Neural cell (in vitro differentiated cells): ENCODE data around the gene DNAJC28. TPM values are rescaled to one million over a fixed set of nuclear protein-coding genes. Genes with fewer than 3 reads are reported as not detected.
"Not testable (repeated sequence)": the region's sequence is repeated elsewhere in the genome, so short reads cannot be mapped to it uniquely, and the experiment has no call there.

Experiments
- H2AFZ ChIP-seq: fragments of 200-600, 300-800 bp; sonication (generic), shearing (Covaris generic); 2 replicates; pipeline ENCODE4 v1.6.0; 2014; ENCODE audit warnings: low read depth, mild to moderate bottlenecking, antibody characterized with exemption, low read length, moderate library complexity
- H3F3A ChIP-seq: fragments of 200-600 bp; shearing (Covaris generic); 2 replicates; pipeline ENCODE4 v1.6.1; 2016; ENCODE audit warnings: mild to moderate bottlenecking, moderate library complexity, mixed read lengths, antibody characterized with exemption, low read length; ENCODE audit not compliant: insufficient read depth, poor library complexity, severe bottlenecking
- H3K27ac ChIP-seq: fragments of 200-600, 300-800 bp; sonication (generic), shearing (Covaris generic); 2 replicates; pipeline ENCODE4 v1.5.1; 2014; ENCODE audit warnings: mild to moderate bottlenecking, low read length, moderate library complexity
- H3K27me3 ChIP-seq: fragments of 300-800, 200-600 bp; sonication (generic), shearing (Covaris generic); 2 replicates; pipeline ENCODE4 v1.6.0; 2014; ENCODE audit warnings: mild to moderate bottlenecking, low read depth, low read length, moderate library complexity; ENCODE audit not compliant: insufficient read depth
- H3K36me3 ChIP-seq: fragments of 300-800, 200-600 bp; sonication (generic), shearing (Covaris generic); 2 replicates; pipeline ENCODE4 v1.5.1; 2014; ENCODE audit warnings: mild to moderate bottlenecking, antibody characterized with exemption, low read length, moderate library complexity; ENCODE audit not compliant: insufficient read depth
- H3K4me2 ChIP-seq: fragments of 300-800, 200-600 bp; sonication (generic), shearing (Covaris generic); 2 replicates; pipeline ENCODE4 v1.6.0; 2014; ENCODE audit warnings: mild to moderate bottlenecking, low read length
- H3K4me3 ChIP-seq: fragments of 300-800, 200-600 bp; sonication (generic), shearing (Covaris generic); 2 replicates; pipeline ENCODE4 v1.5.1; 2014; ENCODE audit warnings: mild to moderate bottlenecking, low read length, moderate library complexity
- H3K79me2 ChIP-seq: fragments of 200-600 bp; shearing (Covaris generic); replicated peaks from 2 replicates; pipeline ENCODE4 v1.6.0; 2014; ENCODE audit warnings: mild to moderate bottlenecking, low read length, moderate library complexity; ENCODE audit not compliant: insufficient read depth
- H3K9ac ChIP-seq: fragments of 300-800, 200-600 bp; sonication (generic), shearing (Covaris generic); 2 replicates; pipeline ENCODE4 v1.6.1; 2016; ENCODE audit warnings: mild to moderate bottlenecking, low read length, mixed read lengths
- H3K9me2 ChIP-seq: fragments of 200-600 bp; shearing (Covaris generic); 2 replicates; pipeline ENCODE4 v1.6.1; 2016; ENCODE audit warnings: mild to moderate bottlenecking, low read length, mixed read lengths; ENCODE audit not compliant: insufficient read depth
- H3K9me3 ChIP-seq: fragments of 200-600, 300-800 bp; sonication (generic), shearing (Covaris generic); 2 replicates; pipeline ENCODE4 v1.6.1; 2016; ENCODE audit warnings: mild to moderate bottlenecking, mixed run types, low read length, moderate library complexity, mixed read lengths
- H4K20me1 ChIP-seq: fragments of 200-600 bp; shearing (Covaris generic); 2 replicates; pipeline ENCODE4 v1.6.1; 2016; ENCODE audit warnings: mild to moderate bottlenecking, mixed run types; ENCODE audit not compliant: insufficient read depth
- EP300 ChIP-seq: fragments of 450-650 bp; conservative IDR thresholded peaks from 2 replicates; pipeline ENCODE4 v1.6.1; 2014; ENCODE audit warnings: antibody characterized with exemption, mild to moderate bottlenecking, moderate library complexity; ENCODE audit not compliant: poor library complexity, severe bottlenecking
- EZH2 ChIP-seq: fragments of 200-600, 300-800 bp; shearing (Covaris generic), sonication (generic); IDR thresholded peaks from 2 replicates; pipeline ENCODE4 v1.6.1; 2014; ENCODE audit warnings: antibody characterized with exemption, low read length, borderline replicate concordance, mild to moderate bottlenecking; ENCODE audit not compliant: insufficient read depth, poor library complexity, severe bottlenecking
- MXI1 ChIP-seq: fragments of 450-650 bp; conservative IDR thresholded peaks from 2 replicates; pipeline ENCODE4 v1.6.1; 2014; ENCODE audit warnings: antibody characterized with exemption, mild to moderate bottlenecking; ENCODE audit not compliant: poor library complexity, severe bottlenecking
- POLR2AphosphoS5 ChIP-seq: IDR thresholded peaks from 2 replicates; pipeline ENCODE4 v1.6.1; 2012
- RAD21 ChIP-seq: fragments of 450-650 bp; conservative IDR thresholded peaks from 2 replicates; pipeline ENCODE4 v1.6.1; 2014; ENCODE audit warnings: antibody characterized with exemption, mild to moderate bottlenecking, moderate library complexity
- SMC3 ChIP-seq: fragments of 450-650 bp; conservative IDR thresholded peaks from 2 replicates; pipeline ENCODE4 v1.6.1; 2014; ENCODE audit warnings: antibody characterized with exemption, mild to moderate bottlenecking, moderate library complexity; ENCODE audit not compliant: poor library complexity
- TAF1 ChIP-seq: IDR thresholded peaks from 2 replicates; pipeline ENCODE4 v1.6.1; 2012; ENCODE audit warnings: low read depth
- polyA plus RNA-seq: library from polyadenylated mRNA; depleted of rRNA; stranded (reverse); fragments of >200 nt; gene quantifications from 2 replicates; pipeline ENCODE4 v1.2.3, GENCODE V29; 2014
- TF ChIP-seq, protein P1 (sequence below): fragments of 450-650 bp; IDR thresholded peaks from 2 replicates; pipeline ENCODE4 v1.5.1; 2014; ENCODE audit warnings: antibody characterized with exemption, mild to moderate bottlenecking, moderate library complexity; ENCODE audit not compliant: poor library complexity, severe bottlenecking
- TF ChIP-seq, protein P2 (sequence below): IDR thresholded peaks from 2 replicates; pipeline ENCODE4 v1.6.1; 2012; ENCODE audit warnings: borderline replicate concordance

The DNAJC28 gene
- polyA plus RNA-seq, 1 donor from 2014 or later: 5.5 TPM

DNA sequence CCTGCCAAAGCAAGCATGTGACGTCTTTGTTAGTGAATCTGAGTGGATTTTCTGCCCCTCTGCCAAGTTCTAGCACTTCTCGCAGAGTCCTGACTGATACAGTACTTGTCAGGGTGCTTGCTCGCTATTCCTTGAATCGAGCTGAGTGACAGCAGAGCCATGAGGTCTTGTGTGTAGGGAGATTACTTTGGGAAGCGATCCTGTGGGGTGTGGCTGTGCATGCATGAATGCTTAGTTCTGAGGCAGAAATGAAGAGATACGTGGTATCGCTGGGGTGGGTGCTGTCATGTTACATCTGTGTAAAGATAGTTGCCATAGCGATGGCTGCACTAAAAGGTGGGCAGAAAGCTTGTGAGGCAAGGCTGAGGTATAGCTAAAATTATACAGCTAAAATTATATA lies 19.3 kb upstream of the DNAJC28 start:
- Histone ChIP-seq H3K9ac (no peak overlapping the region), H3K4me3 (no peak overlapping the region), H3K27ac (no peak overlapping the region), H3K9me3 (no peaks in the 10 kb centered on the region), H3K79me2 (no peaks in the 10 kb centered on the region), H3K9me2 (no peaks in the 10 kb centered on the region), H4K20me1 (no peaks in the 10 kb centered on the region), H3F3A (no peaks in the 10 kb centered on the region), H3K36me3 (no peaks in the 10 kb centered on the region), H2AFZ (no peak overlapping the region), H3K4me2 (no peak overlapping the region), H3K27me3 (no peaks in the 10 kb centered on the region)
- TF ChIP-seq SMC3: no peak
- no peak for TF ChIP-seq MXI1
- TF ChIP-seq, protein P1, sequence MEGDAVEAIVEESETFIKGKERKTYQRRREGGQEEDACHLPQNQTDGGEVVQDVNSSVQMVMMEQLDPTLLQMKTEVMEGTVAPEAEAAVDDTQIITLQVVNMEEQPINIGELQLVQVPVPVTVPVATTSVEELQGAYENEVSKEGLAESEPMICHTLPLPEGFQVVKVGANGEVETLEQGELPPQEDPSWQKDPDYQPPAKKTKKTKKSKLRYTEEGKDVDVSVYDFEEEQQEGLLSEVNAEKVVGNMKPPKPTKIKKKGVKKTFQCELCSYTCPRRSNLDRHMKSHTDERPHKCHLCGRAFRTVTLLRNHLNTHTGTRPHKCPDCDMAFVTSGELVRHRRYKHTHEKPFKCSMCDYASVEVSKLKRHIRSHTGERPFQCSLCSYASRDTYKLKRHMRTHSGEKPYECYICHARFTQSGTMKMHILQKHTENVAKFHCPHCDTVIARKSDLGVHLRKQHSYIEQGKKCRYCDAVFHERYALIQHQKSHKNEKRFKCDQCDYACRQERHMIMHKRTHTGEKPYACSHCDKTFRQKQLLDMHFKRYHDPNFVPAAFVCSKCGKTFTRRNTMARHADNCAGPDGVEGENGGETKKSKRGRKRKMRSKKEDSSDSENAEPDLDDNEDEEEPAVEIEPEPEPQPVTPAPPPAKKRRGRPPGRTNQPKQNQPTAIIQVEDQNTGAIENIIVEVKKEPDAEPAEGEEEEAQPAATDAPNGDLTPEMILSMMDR: no peak
- no peak for TF ChIP-seq EP300
- TF ChIP-seq TAF1: no peak
- TF ChIP-seq EZH2: no peak
- no peak for TF ChIP-seq POLR2AphosphoS5
- TF ChIP-seq RAD21: no peak
- TF ChIP-seq, protein P2, sequence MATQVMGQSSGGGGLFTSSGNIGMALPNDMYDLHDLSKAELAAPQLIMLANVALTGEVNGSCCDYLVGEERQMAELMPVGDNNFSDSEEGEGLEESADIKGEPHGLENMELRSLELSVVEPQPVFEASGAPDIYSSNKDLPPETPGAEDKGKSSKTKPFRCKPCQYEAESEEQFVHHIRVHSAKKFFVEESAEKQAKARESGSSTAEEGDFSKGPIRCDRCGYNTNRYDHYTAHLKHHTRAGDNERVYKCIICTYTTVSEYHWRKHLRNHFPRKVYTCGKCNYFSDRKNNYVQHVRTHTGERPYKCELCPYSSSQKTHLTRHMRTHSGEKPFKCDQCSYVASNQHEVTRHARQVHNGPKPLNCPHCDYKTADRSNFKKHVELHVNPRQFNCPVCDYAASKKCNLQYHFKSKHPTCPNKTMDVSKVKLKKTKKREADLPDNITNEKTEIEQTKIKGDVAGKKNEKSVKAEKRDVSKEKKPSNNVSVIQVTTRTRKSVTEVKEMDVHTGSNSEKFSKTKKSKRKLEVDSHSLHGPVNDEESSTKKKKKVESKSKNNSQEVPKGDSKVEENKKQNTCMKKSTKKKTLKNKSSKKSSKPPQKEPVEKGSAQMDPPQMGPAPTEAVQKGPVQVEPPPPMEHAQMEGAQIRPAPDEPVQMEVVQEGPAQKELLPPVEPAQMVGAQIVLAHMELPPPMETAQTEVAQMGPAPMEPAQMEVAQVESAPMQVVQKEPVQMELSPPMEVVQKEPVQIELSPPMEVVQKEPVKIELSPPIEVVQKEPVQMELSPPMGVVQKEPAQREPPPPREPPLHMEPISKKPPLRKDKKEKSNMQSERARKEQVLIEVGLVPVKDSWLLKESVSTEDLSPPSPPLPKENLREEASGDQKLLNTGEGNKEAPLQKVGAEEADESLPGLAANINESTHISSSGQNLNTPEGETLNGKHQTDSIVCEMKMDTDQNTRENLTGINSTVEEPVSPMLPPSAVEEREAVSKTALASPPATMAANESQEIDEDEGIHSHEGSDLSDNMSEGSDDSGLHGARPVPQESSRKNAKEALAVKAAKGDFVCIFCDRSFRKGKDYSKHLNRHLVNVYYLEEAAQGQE: no peak

DNA sequence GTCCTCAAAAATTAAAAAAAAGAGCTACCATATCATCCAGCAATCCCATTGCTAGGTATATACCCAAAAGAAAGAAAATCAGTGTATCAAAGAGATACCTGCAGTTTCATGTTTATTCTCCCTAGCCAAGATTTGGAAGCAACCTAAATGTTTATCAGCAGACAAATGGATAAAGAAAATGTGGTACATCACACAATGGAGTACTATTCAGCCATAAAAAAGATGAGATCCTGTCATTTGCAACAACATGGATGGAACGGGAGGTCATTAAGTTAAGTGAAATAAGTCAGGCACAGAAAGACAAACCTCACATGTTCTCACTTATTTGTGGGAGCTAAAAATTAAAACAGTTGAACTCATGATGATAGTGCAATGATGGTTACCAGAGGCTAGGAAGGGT lies 15.5 kb upstream of the DNAJC28 start:
- H3K36me3 ChIP-seq, H3K79me2 ChIP-seq, H2AFZ ChIP-seq, H3K27ac ChIP-seq, H3K4me3 ChIP-seq, H3K27me3 ChIP-seq, H3K9me3 ChIP-seq, H4K20me1 ChIP-seq, H3K9me2 ChIP-seq, H3F3A ChIP-seq, H3K9ac ChIP-seq, H3K4me2 ChIP-seq: not testable (repeated sequence)

DNA sequence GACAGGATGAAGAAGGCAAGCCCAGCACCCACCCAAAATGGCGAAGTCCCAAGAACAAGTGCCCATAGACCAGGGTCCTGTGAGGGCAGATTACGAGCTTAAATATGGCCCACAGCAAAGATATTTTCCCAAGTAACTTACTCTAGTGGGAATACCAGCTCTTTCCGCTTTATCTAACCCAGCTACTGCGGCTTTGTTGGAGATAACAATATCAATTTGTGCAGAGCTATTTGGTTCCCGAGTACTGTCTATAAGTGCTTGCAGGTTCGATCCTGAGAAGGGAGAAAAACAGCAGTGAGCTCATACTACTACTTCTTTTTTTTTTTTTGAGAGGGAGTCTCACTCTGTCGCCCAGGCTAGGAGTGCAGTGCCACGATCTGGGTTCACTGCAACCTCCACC lies 14.3 kb upstream of the DNAJC28 start:
- Histone ChIP-seq H3F3A (no peaks in the 10 kb centered on the region), H4K20me1 (no peaks in the 10 kb centered on the region), H3K79me2 (no peaks in the 10 kb centered on the region), H3K9me3 (no peaks in the 10 kb centered on the region), H2AFZ (no peak overlapping the region), H3K4me2 (no peak overlapping the region), H3K27me3 (no peaks in the 10 kb centered on the region), H3K27ac (no peak overlapping the region), H3K36me3 (peaks cover 4% of the 10 kb centered on the region), H3K4me3 (no peak overlapping the region), H3K9ac (no peak overlapping the region), H3K9me2 (no peaks in the 10 kb centered on the region)
- TF ChIP-seq RAD21 (no peak), EZH2 (no peak), MXI1 (no peak), TAF1 (no peak)
